OCI-LY7 (cell line): ENCODE data around the gene HADHB. TPM values are rescaled to one million over a fixed set of nuclear protein-coding genes. Genes with fewer than 3 reads are reported as not detected.
"Not testable (repeated sequence)": the region's sequence is repeated elsewhere in the genome, so short reads cannot be mapped to it uniquely, and the experiment has no call there.

ENCODE experiments used
- BruUV-seq: library from RNA; stranded (reverse); fragments of 400-500 nt; replicated peaks from 2 replicates; lab custom pipeline; 2021; lab: Mats Ljungman, UMichigan
- CTCF ChIA-PET: fragments of 300-600 bp; sonication (Branson Sonifier 250); formaldehyde crosslinking; loops from one replicate; lab custom pipeline; 2022; ENCODE audit warnings: antibody characterized with exemption; ENCODE audit not compliant: unreplicated experiment; lab: Charles Lee
- POLR2A ChIA-PET: fragments of 300-600 bp; sonication (Branson Sonifier 250); formaldehyde crosslinking; loops from one replicate; lab custom pipeline; 2022; ENCODE audit warnings: antibody characterized with exemption; lab: Charles Lee
- DNase-seq: peaks from one replicate; pipeline ENCODE4 v3.0.0-alpha.2; 2015; ENCODE audit warnings: low spot score
- H2AFZ ChIP-seq: fragments of 200-600 bp; sonication (generic), shearing (Covaris generic); 2 replicates; pipeline ENCODE4 v1.6.1; 2014; ENCODE audit warnings: mild to moderate bottlenecking, antibody characterized with exemption, low read length, moderate library complexity
- H3K27ac ChIP-seq: fragments of 200-600 bp; sonication (generic); 2 replicates; pipeline ENCODE4 v1.5.1; 2014; ENCODE audit warnings: mixed run types, low read depth, mild to moderate bottlenecking, moderate library complexity, low read length, inconsistent platforms; ENCODE audit not compliant: poor library complexity, severe bottlenecking
- H3K36me3 ChIP-seq: fragments of 200-600 bp; sonication (generic); 2 replicates; pipeline ENCODE4 v1.6.1; 2014; ENCODE audit warnings: mild to moderate bottlenecking, antibody characterized with exemption, low read length, moderate library complexity, mixed read lengths; ENCODE audit not compliant: insufficient read depth
- H3K4me1 ChIP-seq: fragments of 200-600 bp; sonication (generic); 2 replicates; pipeline ENCODE4 v1.5.1; 2014; ENCODE audit warnings: mild to moderate bottlenecking, low read length; ENCODE audit not compliant: insufficient read depth, poor library complexity, severe bottlenecking
- H3K4me2 ChIP-seq: fragments of 200-600 bp; sonication (generic); 2 replicates; pipeline ENCODE4 v1.6.1; 2014; ENCODE audit warnings: mild to moderate bottlenecking, low read length
- H3K4me3 ChIP-seq: fragments of 200-600 bp; sonication (generic); 2 replicates; pipeline ENCODE4 v1.5.1; 2014; ENCODE audit warnings: mild to moderate bottlenecking, low read depth, low read length; ENCODE audit not compliant: poor library complexity, severe bottlenecking
- H3K79me2 ChIP-seq: fragments of 200-600 bp; sonication (generic); 2 replicates; pipeline ENCODE4 v1.6.1; 2016; ENCODE audit warnings: low read depth, mild to moderate bottlenecking, low read length, moderate library complexity, mixed read lengths; ENCODE audit not compliant: insufficient read depth
- H3K9me2 ChIP-seq: fragments of 200-600 bp; sonication (generic); 2 replicates; pipeline ENCODE4 v1.6.1; 2016; ENCODE audit warnings: mild to moderate bottlenecking, low read length, mixed read lengths; ENCODE audit not compliant: insufficient read depth
- H3K9me3 ChIP-seq: fragments of 200-600 bp; sonication (generic); 2 replicates; pipeline ENCODE4 v1.6.1; 2014; ENCODE audit warnings: mild to moderate bottlenecking, mixed run types, low read length, mixed read lengths
- H4K20me1 ChIP-seq: fragments of 200-600 bp; sonication (generic); 2 replicates; pipeline ENCODE4 v1.6.1; 2014; ENCODE audit warnings: mild to moderate bottlenecking, antibody characterized with exemption, low read length, moderate library complexity, mixed read lengths; ENCODE audit not compliant: insufficient read depth
- CTCF ChIP-seq: fragments of 200-600 bp; sonication (generic); conservative IDR thresholded peaks from 2 replicates; pipeline ENCODE4 v1.5.1; 2014; ENCODE audit warnings: mild to moderate bottlenecking, antibody characterized with exemption, low read length, moderate library complexity, mixed read lengths
- EZH2phosphoT487 ChIP-seq: fragments of 200-600 bp; sonication (generic); IDR thresholded peaks from 2 replicates; pipeline ENCODE4 v1.6.1; 2018; ENCODE audit warnings: low read depth, borderline replicate concordance, mild to moderate bottlenecking, mixed run types, antibody characterized with exemption, low read length, moderate library complexity, mixed read lengths
- intact Hi-C: fragments of 100-400 bp; cut with micrococcal nuclease; formaldehyde crosslinking; loops from one replicate; pipeline ENCODE4 v1.10.0; 2022; ENCODE audit not compliant: unreplicated experiment
- total RNA-seq, 2 experiments: library from RNA; depleted of rRNA in 1 of 2; stranded (reverse); fragments of >200 nt in 1 of 2; shearing (Covaris generic) in 1 of 2; gene quantifications; 2 replicates each; pipeline ENCODE4 v1.2.3, GENCODE V29; 2014 to 2022

Gene HADHB
- total RNA-seq, 2 experiments from 2014 or later, result 35.5 to 55.7 TPM

GRCh38 chr2:26327291-26328272 lies 82.8 kb downstream of the HADHB start:
- Histone ChIP-seq H3K79me2 (no peaks in the 10 kb centered on the region), H3K4me1 (peaks cover 32% of the 10 kb centered on the region), H3K9me2 (no peaks in the 10 kb centered on the region), H3K36me3 (no peaks in the 10 kb centered on the region), H3K27ac (no peak overlapping the region), H3K9me3 (no peaks in the 10 kb centered on the region), H4K20me1 (no peaks in the 10 kb centered on the region), H3K4me3 (no peak overlapping the region), H3K4me2 (peak overlapping the region; percentile 28), H2AFZ (no peak overlapping the region; the same call in 1 of the 2 replicates)
- no peak for DNase-seq
- BruUV-seq, result no TSS peak
- ChIA-PET CTCF (no interaction called here), POLR2A (interaction anchor here (0.5 to 0.7 kb wide), 3 partner anchors 220 to 1090 kb away, joined by 3 to 7 read pairs (median 3); no protein-coding TSS in a partner anchor)
- TF ChIP-seq EZH2phosphoT487 (no peak), CTCF (no peak)
- intact Hi-C loops, result loop anchor here (10.0 kb wide), 1 partner anchor 137 kb away; no protein-coding TSS in a partner anchor

- POLR2A ChIA-PET, result interaction anchor here (0.7 kb wide), 1 partner anchor 26 kb away, joined by 3 read pairs; no protein-coding TSS in a partner anchor
- H3K9me3 ChIP-seq, H3K36me3 ChIP-seq, BruUV-seq, H4K20me1 ChIP-seq, CTCF ChIA-PET, H2AFZ ChIP-seq, DNase-seq, H3K79me2 ChIP-seq, H3K4me3 ChIP-seq, H3K27ac ChIP-seq, H3K9me2 ChIP-seq: not testable (repeated sequence)
- Histone ChIP-seq H3K4me2 (peak overlapping the region; percentile 28; the same call in 1 of the 2 replicates), H3K4me1 (peaks cover 32% of the 10 kb centered on the region)
- intact Hi-C loops, result loop anchor here (10.0 kb wide), 1 partner anchor 136 kb away; no protein-coding TSS in a partner anchor
Observed at GRCh38 chr2:26329083-26329482, 84.3 kb downstream of the HADHB start.

- H3K9me2 ChIP-seq, result 0 out of 2 replicates have a peak, but pooled peaks cover 3% of the 10 kb centered on the region
- ChIA-PET CTCF (interaction anchor here (0.6 to 0.8 kb wide), 2 partner anchors 15 to 412 kb away, joined by 3 read pairs; no protein-coding TSS in a partner anchor), POLR2A (interaction anchor here (0.6 kb wide), 1 partner anchor 51 kb away, joined by 5 read pairs; no protein-coding TSS in a partner anchor)
- no peak overlapping the region for H3K4me3 ChIP-seq
- H4K20me1 ChIP-seq, result no peaks in the 10 kb centered on the region
- peak; percentile 96 for TF ChIP-seq CTCF
- no peak for TF ChIP-seq EZH2phosphoT487
- BruUV-seq, result no TSS peak
- intact Hi-C loops, result loop anchor here (5.0 kb wide), 1 partner anchor 93 kb away; no protein-coding TSS in a partner anchor
- DNase-seq, result peak; percentile 78
- no peaks in the 10 kb centered on the region for H3K79me2 ChIP-seq
- H3K4me2 ChIP-seq, result no peak overlapping the region
- H2AFZ ChIP-seq, result peak overlapping the region; percentile 30; the same call in 1 of the 2 replicates
- H3K9me3 ChIP-seq, result no peaks in the 10 kb centered on the region
- no peaks in the 10 kb centered on the region for H3K36me3 ChIP-seq
- peaks cover 32% of the 10 kb centered on the region for H3K4me1 ChIP-seq
- H3K27ac ChIP-seq, result no peak overlapping the region
Observed at GRCh38 chr2:26330114-26330549, 85.4 kb downstream of the HADHB start.
